GM08714 (cell line): ENCODE data around the gene MPHOSPH6.

Source experiments
- H3K4me3 ChIP-seq: fragments of 200-500 bp; sonication (Bioruptor generic); 2 replicates; pipeline ENCODE4 v1.5.1; 2014; ENCODE audit warnings: mild to moderate bottlenecking, low read length, inconsistent platforms
- ZNF274 ChIP-seq: IDR thresholded peaks from 2 replicates; pipeline ENCODE4 v1.6.1; 2012; ENCODE audit warnings: mild to moderate bottlenecking, low read depth, low read length

The MPHOSPH6 gene

DNA sequence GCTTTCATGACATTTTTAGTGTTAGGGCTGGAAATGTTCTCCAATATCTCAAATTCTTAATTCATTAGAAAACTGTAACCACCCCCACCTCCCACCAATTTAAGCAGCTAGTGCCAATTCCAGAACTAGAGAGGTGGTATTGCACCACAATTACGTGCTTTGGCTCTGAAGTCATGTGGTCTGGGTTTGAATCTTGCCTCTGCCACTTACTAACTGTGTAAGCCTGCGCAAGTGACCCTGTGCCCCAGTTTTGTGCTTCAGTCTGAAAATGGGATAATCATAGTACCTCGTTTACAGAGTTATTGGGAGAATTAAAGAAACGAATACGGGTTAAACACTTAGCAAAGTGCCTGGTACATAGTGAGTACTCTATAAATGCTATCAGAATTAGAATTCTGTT is 14.2 kb upstream of the MPHOSPH6 start:
- no peak for TF ChIP-seq ZNF274
- no peak overlapping the region for H3K4me3 ChIP-seq

DNA sequence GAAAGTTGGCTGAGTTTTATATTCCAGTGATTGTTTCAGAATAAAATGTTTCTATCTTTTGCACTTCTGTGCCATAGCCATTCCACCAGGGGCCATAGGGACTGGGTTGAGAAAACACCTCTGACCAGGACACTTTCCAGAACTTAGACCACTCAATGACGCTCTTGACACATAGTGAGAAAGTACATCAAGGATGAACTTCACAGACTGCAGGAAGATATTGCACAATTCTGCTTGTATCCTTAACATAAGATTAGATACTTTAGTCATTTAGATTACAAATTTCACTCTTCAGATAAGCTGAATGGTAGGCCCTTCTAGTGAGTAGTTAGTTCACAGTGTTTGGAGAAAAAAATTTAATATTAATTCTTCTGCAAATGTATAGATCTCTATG is 13.0 kb upstream of the MPHOSPH6 start:
- no peak overlapping the region for H3K4me3 ChIP-seq
- TF ChIP-seq ZNF274, result no peak

DNA sequence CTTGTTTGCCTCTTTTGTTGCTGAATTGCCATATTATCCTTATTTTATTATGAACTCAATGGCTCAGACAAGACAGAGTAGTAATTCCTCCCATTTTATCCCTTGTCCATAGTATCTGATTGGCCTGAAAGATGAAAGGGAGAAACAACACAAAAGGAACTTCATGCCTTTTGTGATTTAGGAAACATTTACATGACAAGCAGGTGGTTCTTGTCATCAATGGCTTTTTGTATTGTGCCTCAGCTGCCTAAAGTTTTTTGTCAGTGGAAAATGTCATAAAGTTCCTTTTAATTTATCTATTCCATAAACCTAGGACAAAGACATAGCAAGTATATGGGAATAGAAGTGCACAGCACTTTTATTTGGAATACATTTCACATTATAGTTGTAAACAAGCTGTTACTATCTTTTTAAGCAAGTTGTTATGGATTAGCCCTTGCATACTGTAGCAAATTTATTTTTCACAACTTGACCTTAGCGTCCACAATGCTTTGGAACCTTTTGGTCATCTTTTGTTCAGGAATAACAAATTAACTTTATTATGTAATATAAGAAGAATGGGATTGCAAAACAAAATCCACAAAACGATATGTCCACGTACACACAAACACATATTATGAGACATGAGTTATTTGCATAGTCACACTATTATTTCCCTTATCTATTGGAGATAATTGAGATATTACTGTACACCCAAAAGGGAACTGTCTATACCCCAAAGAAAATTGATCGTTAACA is 12.4 kb upstream of the MPHOSPH6 start:
- TF ChIP-seq ZNF274, result no peak
- no peak overlapping the region for H3K4me3 ChIP-seq

GRCh38 chr16:82181461-82182185 is 11.6 kb upstream of the MPHOSPH6 start:
- TF ChIP-seq ZNF274, result no peak
- no peak overlapping the region for H3K4me3 ChIP-seq

- no peak for TF ChIP-seq ZNF274
- H3K4me3 ChIP-seq, result no peak overlapping the region
These were observed 8.3 kb upstream of the MPHOSPH6 start for GRCh38 chr16:82178352-82178751.

- H3K4me3 ChIP-seq, result no peak overlapping the region
- TF ChIP-seq ZNF274, result no peak
These were observed 7.5 kb upstream of the MPHOSPH6 start for GRCh38 chr16:82177555-82177954.

GRCh38 chr16:82176204-82176603 is 6.2 kb upstream of the MPHOSPH6 start:
- no peak for TF ChIP-seq ZNF274
- H3K4me3 ChIP-seq, result no peak overlapping the region

DNA sequence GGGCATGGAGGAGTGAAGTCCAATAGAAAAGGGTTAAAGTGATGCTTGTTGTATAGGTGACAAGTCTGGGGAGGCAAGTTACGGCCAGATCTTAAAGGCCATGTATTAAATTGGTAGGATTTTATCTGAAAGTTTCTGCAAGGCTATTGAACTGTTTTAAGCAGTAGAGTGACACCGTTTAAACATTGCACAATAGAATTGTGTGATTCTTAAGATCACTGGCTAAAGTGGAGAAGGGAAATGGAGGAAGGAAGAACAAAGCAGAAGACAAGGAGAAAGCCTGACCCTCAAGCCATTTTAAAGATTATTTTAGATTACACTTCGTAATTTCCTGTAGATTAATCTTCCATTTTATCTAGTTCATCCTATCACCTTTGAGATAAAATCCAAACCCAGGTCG is 5.6 kb upstream of the MPHOSPH6 start:
- no peak overlapping the region for H3K4me3 ChIP-seq
- no peak for TF ChIP-seq ZNF274

DNA sequence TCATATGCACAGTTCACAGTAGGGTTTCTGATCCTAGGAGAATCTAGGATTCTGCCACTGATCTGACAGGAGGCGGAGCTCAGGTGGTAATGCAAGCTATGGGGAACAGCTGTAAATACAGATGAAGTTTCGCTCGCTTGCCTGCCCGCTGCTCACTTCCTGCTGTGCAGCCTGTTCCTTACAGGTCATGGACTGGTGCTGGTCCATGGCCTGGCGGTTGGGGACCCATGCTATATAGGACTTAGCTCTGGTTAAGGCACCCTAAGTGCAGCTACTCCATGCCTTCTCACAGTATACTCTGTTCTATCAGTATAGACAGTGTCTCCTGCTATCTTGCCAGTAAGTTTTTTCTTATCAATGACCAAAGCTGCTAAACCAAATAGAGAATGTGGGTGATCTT is 2.4 kb downstream of the MPHOSPH6 start:
- no peak overlapping the region for H3K4me3 ChIP-seq
- TF ChIP-seq ZNF274, result no peak

DNA sequence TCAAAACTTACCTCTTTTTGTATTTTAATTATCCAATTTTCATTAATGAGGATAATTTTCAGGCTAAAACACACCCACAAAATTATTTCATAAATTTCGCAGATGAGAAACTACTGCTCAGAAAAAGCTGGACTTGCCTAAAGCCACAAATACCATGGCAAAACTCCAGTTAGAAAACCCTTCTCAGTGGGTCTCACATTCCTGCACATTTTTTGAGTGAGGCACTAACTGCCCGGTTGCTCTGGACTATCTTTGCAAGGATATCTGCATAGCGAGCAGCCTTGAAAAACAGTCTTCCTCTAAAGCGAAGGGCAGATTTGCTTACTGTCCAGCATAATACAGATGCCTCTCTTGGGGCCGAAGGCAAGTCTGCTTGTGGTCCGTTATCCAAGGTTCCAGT is 9.8 kb downstream of the MPHOSPH6 start:
- no peak for TF ChIP-seq ZNF274
- no peak overlapping the region for H3K4me3 ChIP-seq

DNA sequence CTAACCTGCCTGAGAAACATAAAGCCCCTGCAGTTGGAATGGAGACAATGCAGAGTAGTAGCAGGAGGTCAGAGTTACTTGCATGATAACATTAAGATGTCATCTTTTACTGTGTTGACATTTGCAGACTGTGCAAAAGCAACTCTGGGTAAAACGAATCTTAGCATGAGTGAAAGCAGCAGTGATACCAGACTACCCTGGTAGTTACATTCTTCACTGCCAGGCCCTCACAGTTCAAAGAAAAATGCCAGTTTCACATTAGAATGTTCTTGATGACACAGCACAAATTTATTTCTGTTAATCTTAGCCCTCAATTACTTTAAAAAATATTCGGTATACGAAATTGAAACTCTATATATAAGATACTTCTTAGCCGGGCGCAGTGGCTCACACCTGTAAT is 12.2 kb downstream of the MPHOSPH6 start:
- TF ChIP-seq ZNF274, result no peak
- H3K4me3 ChIP-seq, result no peak overlapping the region

GRCh38 chr16:82157534-82157812 is 12.6 kb downstream of the MPHOSPH6 start:
- no peak overlapping the region for H3K4me3 ChIP-seq
- no peak for TF ChIP-seq ZNF274

DNA sequence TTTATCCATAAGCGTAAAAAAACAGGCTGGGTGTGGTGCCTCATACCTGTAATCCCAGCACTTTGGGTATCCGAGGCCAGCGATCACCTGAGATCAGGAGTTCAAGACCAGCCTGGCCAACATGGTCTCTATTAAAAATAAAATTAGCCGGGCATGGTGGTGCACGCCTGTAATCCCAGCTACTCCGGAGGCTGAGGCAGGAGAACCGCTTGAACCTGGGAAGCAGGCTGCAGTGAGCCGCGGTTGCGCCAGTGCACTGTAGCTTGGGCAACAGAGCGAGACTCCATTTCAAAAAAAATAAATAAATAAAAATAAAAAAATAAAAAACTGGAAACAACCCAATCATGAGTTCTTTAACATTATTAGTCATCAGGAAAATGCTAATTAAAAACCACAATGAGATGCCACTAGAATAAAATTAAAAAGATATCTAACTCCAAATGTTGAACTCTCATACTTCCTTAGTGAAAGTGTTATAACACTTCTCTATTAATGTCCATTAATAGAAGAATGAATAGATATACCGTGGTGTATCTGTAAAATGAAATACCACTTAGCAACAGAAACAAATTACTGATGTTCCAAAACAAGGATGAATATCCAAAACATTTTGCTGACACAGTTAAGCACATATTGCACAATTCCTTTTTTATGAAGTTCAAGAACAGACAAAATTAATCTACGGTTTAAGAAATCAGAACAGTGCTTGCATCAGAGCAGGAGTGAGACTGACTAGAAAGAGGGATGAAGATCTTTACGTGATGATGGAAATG is 13.1 kb downstream of the MPHOSPH6 start:
- no peak for TF ChIP-seq ZNF274
- no peak overlapping the region for H3K4me3 ChIP-seq

DNA sequence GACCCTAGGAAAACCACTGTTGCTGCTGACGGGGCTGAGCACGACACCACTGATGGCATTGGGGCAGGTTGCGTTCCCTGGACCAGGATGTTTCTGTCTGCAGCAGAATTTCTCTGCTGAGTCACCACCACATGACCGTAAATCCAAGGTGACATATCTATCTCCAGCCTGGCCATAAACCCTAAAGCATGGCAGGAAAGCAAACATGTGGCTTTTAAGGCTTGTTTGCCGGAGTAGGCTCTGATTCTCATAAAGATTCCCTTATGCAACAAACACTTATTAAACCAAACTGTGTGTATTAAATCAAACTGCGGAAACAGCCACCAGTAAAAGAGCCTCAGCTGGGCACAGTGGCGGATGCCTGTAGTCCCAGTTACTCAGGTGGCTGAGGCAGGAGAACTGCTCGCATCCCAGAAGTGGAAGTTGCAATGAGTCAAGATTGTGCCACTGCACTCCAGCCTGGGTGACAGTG is 17.3 kb downstream of the MPHOSPH6 start:
- no peak overlapping the region for H3K4me3 ChIP-seq
- TF ChIP-seq ZNF274, result no peak

GRCh38 chr16:82152196-82152595 is 17.8 kb downstream of the MPHOSPH6 start:
- no peak for TF ChIP-seq ZNF274
- no peak overlapping the region for H3K4me3 ChIP-seq
